ENCODE results near the gene TNS1. TPM values are rescaled to one million over a fixed set of nuclear protein-coding genes. Genes with fewer than 3 reads are reported as not detected.

TNS1 gene
- total RNA-seq, 1 experiment from 2014 or later = 0.49 TPM

- TF ChIP-seq SIN3A (IDR thresholded peaks at IDR 0.05; ENCODE audit: borderline replicate concordance, insufficient read depth, low read depth, low read length) = no peak
- no peak for TF ChIP-seq POLR2AphosphoS5 (IDR thresholded peaks at IDR 0.05; ENCODE audit: low read depth, low read length)
- TF ChIP-seq TCF7L2 (IDR thresholded peaks at IDR 0.05; ENCODE audit: low read depth, low read length) = no peak
- TF ChIP-seq CTCF (IDR thresholded peaks at IDR 0.05) = no peak
- no peak for TF ChIP-seq REST (IDR thresholded peaks at IDR 0.05; ENCODE audit: insufficient read depth in 1 of 2, low read depth in 2 of 2, low read length in 1 of 2)
- ATAC-seq = no peak
- no peak overlapping the region for H3K4me3 ChIP-seq (ENCODE audit: low read depth in 2 of 2, low read length in 2 of 2)
- no peak for DNase-seq (ENCODE audit: low read depth, low spot score)
- no TSS peak for BruUV-seq (replicated peaks)
- H3K36me3 ChIP-seq (ENCODE audit: control insufficient read depth, insufficient read depth, low read length) = no peaks in the 10 kb centered on the region
- H3K27me3 ChIP-seq (ENCODE audit: control insufficient read depth, insufficient read depth, low read length) = peaks cover 17% of the 10 kb centered on the region
- ChIA-PET CTCF (interaction anchor here (0.5 to 0.6 kb wide), 2 partner anchors 10 to 227 kb away, joined by 3 read pairs; no protein-coding TSS in a partner anchor), POLR2A (no interaction called here)
- no peaks in the 10 kb centered on the region for H3K9me3 ChIP-seq (ENCODE audit: control insufficient read depth, insufficient read depth, low read depth, low read length)
- H3K27ac ChIP-seq (ENCODE audit: low read length) = no peak overlapping the region
- intact Hi-C loops (cut with micrococcal nuclease; ENCODE audit: unreplicated experiment) (no loop called here), in situ Hi-C loops (cut with HindIII; ENCODE audit: low pct_unique_long_range_greater_than_20kb, low sequenced_read_pairs) (no loop called here)
- no peaks in the 10 kb centered on the region for H3K4me1 ChIP-seq (ENCODE audit: control insufficient read depth, insufficient read depth, low read length)
Measured at GRCh38 chr2:218012284-218012683, 9.5 kb upstream of the TNS1 start.

- Histone ChIP-seq H3K4me3 (ENCODE audit: low read depth in 2 of 2, low read length in 2 of 2) (no peak overlapping the region), H3K4me1 (ENCODE audit: control insufficient read depth, insufficient read depth, low read length) (no peaks in the 10 kb centered on the region), H3K27ac (ENCODE audit: low read length) (no peak overlapping the region), H3K27me3 (ENCODE audit: control insufficient read depth, insufficient read depth, low read length) (peaks cover 17% of the 10 kb centered on the region), H3K36me3 (ENCODE audit: control insufficient read depth, insufficient read depth, low read length) (no peaks in the 10 kb centered on the region), H3K9me3 (ENCODE audit: control insufficient read depth, insufficient read depth, low read depth, low read length) (no peaks in the 10 kb centered on the region)
- ChIA-PET CTCF (interaction anchor here (0.6 kb wide), 1 partner anchor 226 kb away, joined by 3 read pairs; no protein-coding TSS in a partner anchor), POLR2A (no interaction called here)
- BruUV-seq (replicated peaks) = no TSS peak
- TF ChIP-seq SIN3A (IDR thresholded peaks at IDR 0.05; ENCODE audit: borderline replicate concordance, insufficient read depth, low read depth, low read length) (no peak), POLR2AphosphoS5 (IDR thresholded peaks at IDR 0.05; ENCODE audit: low read depth, low read length) (no peak), CTCF (IDR thresholded peaks at IDR 0.05) (no peak), REST (IDR thresholded peaks at IDR 0.05; ENCODE audit: insufficient read depth in 1 of 2, low read depth in 2 of 2, low read length in 1 of 2) (no peak), TCF7L2 (IDR thresholded peaks at IDR 0.05; ENCODE audit: low read depth, low read length) (no peak)
- ATAC-seq = no peak
- in situ Hi-C loops (cut with HindIII; ENCODE audit: low pct_unique_long_range_greater_than_20kb, low sequenced_read_pairs) (no loop called here), intact Hi-C loops (cut with micrococcal nuclease; ENCODE audit: unreplicated experiment) (no loop called here)
- no peak for DNase-seq (ENCODE audit: low read depth, low spot score)
Measured at GRCh38 chr2:218011653-218012040, 8.9 kb upstream of the TNS1 start.

All from Panc1 (cell line).